C4-2B (cell line): ENCODE measurements around the gene CACNB2.

ENCODE experiments used
- ZFX ChIP-seq: fragments of 450-650 bp; IDR thresholded peaks from 2 replicates; pipeline ENCODE4 v1.6.1; 2017
- TF ChIP-seq, protein P1 (sequence below): fragments of 450-650 bp; conservative IDR thresholded peaks from 2 replicates; pipeline ENCODE4 v1.5.1; 2017; ENCODE audit warnings: mild to moderate bottlenecking

DNA sequence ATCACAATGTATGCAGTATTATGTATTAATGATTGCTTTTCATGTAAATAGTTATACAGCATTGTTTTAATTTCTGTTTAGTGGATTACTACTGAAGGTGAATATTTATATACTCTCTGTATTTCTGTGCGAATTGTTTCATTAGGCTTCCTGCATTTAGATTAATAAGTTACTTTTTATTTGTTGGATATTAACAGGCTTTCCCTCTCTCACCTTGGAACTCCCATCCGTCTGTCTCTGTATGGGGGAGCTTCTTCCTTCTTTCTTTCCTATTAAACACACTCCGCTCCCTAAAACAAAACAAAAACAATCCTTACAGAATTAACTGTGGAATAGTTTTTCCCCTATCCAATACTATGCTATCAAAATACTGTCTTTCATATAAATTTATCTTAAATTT, 205.1 kb downstream of the CACNB2 start:
- TF ChIP-seq, protein P1, sequence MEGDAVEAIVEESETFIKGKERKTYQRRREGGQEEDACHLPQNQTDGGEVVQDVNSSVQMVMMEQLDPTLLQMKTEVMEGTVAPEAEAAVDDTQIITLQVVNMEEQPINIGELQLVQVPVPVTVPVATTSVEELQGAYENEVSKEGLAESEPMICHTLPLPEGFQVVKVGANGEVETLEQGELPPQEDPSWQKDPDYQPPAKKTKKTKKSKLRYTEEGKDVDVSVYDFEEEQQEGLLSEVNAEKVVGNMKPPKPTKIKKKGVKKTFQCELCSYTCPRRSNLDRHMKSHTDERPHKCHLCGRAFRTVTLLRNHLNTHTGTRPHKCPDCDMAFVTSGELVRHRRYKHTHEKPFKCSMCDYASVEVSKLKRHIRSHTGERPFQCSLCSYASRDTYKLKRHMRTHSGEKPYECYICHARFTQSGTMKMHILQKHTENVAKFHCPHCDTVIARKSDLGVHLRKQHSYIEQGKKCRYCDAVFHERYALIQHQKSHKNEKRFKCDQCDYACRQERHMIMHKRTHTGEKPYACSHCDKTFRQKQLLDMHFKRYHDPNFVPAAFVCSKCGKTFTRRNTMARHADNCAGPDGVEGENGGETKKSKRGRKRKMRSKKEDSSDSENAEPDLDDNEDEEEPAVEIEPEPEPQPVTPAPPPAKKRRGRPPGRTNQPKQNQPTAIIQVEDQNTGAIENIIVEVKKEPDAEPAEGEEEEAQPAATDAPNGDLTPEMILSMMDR = no peak
- no peak for TF ChIP-seq ZFX
